H9 (cell line): ENCODE results near the gene FAM219A. TPM values are rescaled to one million over a fixed set of nuclear protein-coding genes. Genes with fewer than 3 reads are reported as not detected.

Source experiments
- DNase-seq: peaks from one replicate; pipeline ENCODE4 v3.0.0-alpha.2; 2017
- H2AFZ ChIP-seq: one replicate; pipeline ENCODE4 v1.6.1; 2013; ENCODE audit warnings: mild to moderate bottlenecking, low read length, control low read depth, moderate library complexity
- H2AK5ac ChIP-seq: 2 replicates; pipeline ENCODE4 v1.6.1; 2013; ENCODE audit warnings: low read length, control low read depth, mixed read lengths; ENCODE audit not compliant: insufficient read length
- H2BK120ac ChIP-seq: one replicate; pipeline ENCODE4 v1.6.1; 2013; ENCODE audit warnings: low read depth, mild to moderate bottlenecking, low read length, control low read depth, inconsistent platforms; ENCODE audit not compliant: poor library complexity, severe bottlenecking
- H2BK12ac ChIP-seq: 2 replicates; pipeline ENCODE4 v1.6.1; 2013; ENCODE audit warnings: low read length, control low read depth, mixed read lengths, low read depth; ENCODE audit not compliant: insufficient read length
- H2BK15ac ChIP-seq: 2 replicates; pipeline ENCODE4 v1.6.1; 2013; ENCODE audit warnings: low read depth, low read length, control low read depth
- H2BK20ac ChIP-seq: one replicate; pipeline ENCODE4 v1.6.1; 2013; ENCODE audit warnings: low read depth, mild to moderate bottlenecking, low read length, control low read depth, inconsistent platforms; ENCODE audit not compliant: poor library complexity, severe bottlenecking
- H2BK5ac ChIP-seq: 2 replicates; pipeline ENCODE4 v1.6.1; 2013; ENCODE audit warnings: low read length, control low read depth, mixed read lengths; ENCODE audit not compliant: insufficient read length
- H3K14ac ChIP-seq: 2 replicates; pipeline ENCODE4 v1.6.1; 2013; ENCODE audit warnings: low read length, control low read depth; ENCODE audit not compliant: insufficient read depth
- H3K18ac ChIP-seq: 2 replicates; pipeline ENCODE4 v1.6.1; 2013; ENCODE audit warnings: low read depth, mild to moderate bottlenecking, mixed read lengths, low read length, control low read depth; ENCODE audit not compliant: insufficient read length
- H3K23ac ChIP-seq: 2 replicates; pipeline ENCODE4 v1.6.1; 2013; ENCODE audit warnings: low read length, control low read depth, mixed read lengths, low read depth; ENCODE audit not compliant: insufficient read length
- H3K23me2 ChIP-seq: 2 replicates; pipeline ENCODE4 v1.6.1; 2013; ENCODE audit warnings: low read depth, mild to moderate bottlenecking, mixed read lengths, low read length, control low read depth; ENCODE audit not compliant: insufficient read length, poor library complexity, severe bottlenecking
- H3K27ac ChIP-seq: 2 replicates; pipeline ENCODE4 v1.5.1; 2013; ENCODE audit warnings: low read length, control low read depth, mixed read lengths, low read depth; ENCODE audit not compliant: insufficient read length
- H3K27me3 ChIP-seq: 2 replicates; pipeline ENCODE4 v1.6.1; 2013; ENCODE audit warnings: low read length, control low read depth, inconsistent platforms; ENCODE audit not compliant: insufficient read depth
- H3K4ac ChIP-seq: 2 replicates; pipeline ENCODE4 v1.6.1; 2013; ENCODE audit warnings: low read depth, mild to moderate bottlenecking, control low read depth, inconsistent platforms, low read length, moderate library complexity
- H3K4me1 ChIP-seq: 2 replicates; pipeline ENCODE4 v1.6.1; 2013; ENCODE audit warnings: low read length, control low read depth, inconsistent platforms; ENCODE audit not compliant: insufficient read depth
- H3K4me2 ChIP-seq: 2 replicates; pipeline ENCODE4 v1.6.1; 2013; ENCODE audit warnings: low read length, control low read depth, mixed read lengths; ENCODE audit not compliant: insufficient read length, insufficient read depth
- H3K56ac ChIP-seq: 2 replicates; pipeline ENCODE4 v1.6.1; 2013; ENCODE audit warnings: low read depth, mild to moderate bottlenecking, mixed read lengths, low read length, control low read depth; ENCODE audit not compliant: insufficient read length
- H3K79me1 ChIP-seq: 2 replicates; pipeline ENCODE4 v1.6.1; 2013; ENCODE audit warnings: low read depth, mild to moderate bottlenecking, moderate library complexity, low read length, control low read depth, inconsistent platforms; ENCODE audit not compliant: insufficient read depth, poor library complexity, severe bottlenecking
- H3K79me2 ChIP-seq: 2 replicates; pipeline ENCODE4 v1.6.1; 2013; ENCODE audit warnings: low read length, control low read depth, inconsistent platforms; ENCODE audit not compliant: insufficient read depth
- H3K9ac ChIP-seq: 2 replicates; pipeline ENCODE4 v1.6.1; 2013; ENCODE audit warnings: low read length, control low read depth, mixed read lengths; ENCODE audit not compliant: insufficient read length; ENCODE audit errors: extremely low read depth
- H3K9me3 ChIP-seq: one replicate; pipeline ENCODE4 v1.6.1; 2013; ENCODE audit warnings: low read depth, low read length, inconsistent platforms; ENCODE audit not compliant: control insufficient read depth
- H3T11ph ChIP-seq: one replicate; pipeline ENCODE4 v1.6.1; 2013; ENCODE audit warnings: mild to moderate bottlenecking, low read length, control low read depth, inconsistent platforms
- H4K20me1 ChIP-seq: one replicate; pipeline ENCODE4 v1.6.1; 2013; ENCODE audit not compliant: control insufficient read depth, insufficient read length, insufficient read depth
- H4K5ac ChIP-seq: 2 replicates; pipeline ENCODE4 v1.6.1; 2013; ENCODE audit warnings: low read depth, mild to moderate bottlenecking, mixed read lengths, low read length, control low read depth; ENCODE audit not compliant: insufficient read length
- H4K8ac ChIP-seq: replicated peaks from 2 replicates; pipeline ENCODE4 v1.6.1; 2013; ENCODE audit warnings: low read length, control low read depth, mixed read lengths, low read depth; ENCODE audit not compliant: insufficient read length
- H4K91ac ChIP-seq: 2 replicates; pipeline ENCODE4 v1.6.1; 2013; ENCODE audit warnings: low read depth, mild to moderate bottlenecking, moderate library complexity, mixed read lengths, low read length, control low read depth; ENCODE audit not compliant: insufficient read length
- H3K27ac Mint-ChIP-seq, 3 experiments: 2 replicates in 2 of 3; 3 replicates in 1 of 3; pipeline ENCODE4 v1.8.0; 2020 to 2021; ENCODE audit warnings: mixed read lengths in 3 of 3, mild to moderate bottlenecking in 1 of 3, moderate library complexity in 1 of 3
- H3K27me3 Mint-ChIP-seq: 2 replicates; pipeline ENCODE4 v1.8.0; 2021; ENCODE audit warnings: low read depth, mild to moderate bottlenecking, moderate library complexity, mixed read lengths
- H3K36me3 Mint-ChIP-seq, 3 experiments: 2 replicates in 2 of 3; 3 replicates in 1 of 3; pipeline ENCODE4 v1.8.0; 2020 to 2021; ENCODE audit warnings: low read depth in 3 of 3, mixed read lengths in 3 of 3; ENCODE audit not compliant: insufficient read depth in 1 of 3
- H3K4me1 Mint-ChIP-seq, 2 experiments: 2 replicates each; pipeline ENCODE4 v1.8.0; 2020; ENCODE audit warnings: mixed read lengths in 2 of 2
- H3K4me3 Mint-ChIP-seq, 2 experiments: 2 replicates in 1 of 2; 3 replicates in 1 of 2; pipeline ENCODE4 v1.8.0; 2020 to 2021; ENCODE audit warnings: mild to moderate bottlenecking in 2 of 2, mixed read lengths in 2 of 2, moderate library complexity in 1 of 2
- H3K9me3 Mint-ChIP-seq, 2 experiments: 2 replicates in 1 of 2; 3 replicates in 1 of 2; pipeline ENCODE4 v1.8.0; 2020; ENCODE audit warnings: mild to moderate bottlenecking in 2 of 2, mixed read lengths in 2 of 2, moderate library complexity in 1 of 2
- CTCF ChIP-seq: fragments of 200-600 bp; sonication (generic); conservative IDR thresholded peaks from 3 replicates; pipeline ENCODE4 v1.8.0; 2021; ENCODE audit warnings: antibody characterized with exemption, mild to moderate bottlenecking
- WGBS: extraction: QIAGEN DNeasy Blood & Tissue Kit; methylation state at CpG from one replicate; pipeline ENCODE4 v1.1.7; 2013; ENCODE audit warnings: missing lambda C conversion rate, low lambda C conversion rate, mixed read lengths; ENCODE audit not compliant: insufficient read length; ENCODE audit errors: extremely low coverage; 5-methylcytosine and 5-hydroxymethylcytosine counted together
- total RNA-seq: library from RNA; stranded (reverse); gene quantifications from 2 replicates; pipeline ENCODE4 v1.2.1, GENCODE V29; 2021

FAM219A gene
- total RNA-seq, 1 experiment from 2014 or later = 16.7 TPM

DNA sequence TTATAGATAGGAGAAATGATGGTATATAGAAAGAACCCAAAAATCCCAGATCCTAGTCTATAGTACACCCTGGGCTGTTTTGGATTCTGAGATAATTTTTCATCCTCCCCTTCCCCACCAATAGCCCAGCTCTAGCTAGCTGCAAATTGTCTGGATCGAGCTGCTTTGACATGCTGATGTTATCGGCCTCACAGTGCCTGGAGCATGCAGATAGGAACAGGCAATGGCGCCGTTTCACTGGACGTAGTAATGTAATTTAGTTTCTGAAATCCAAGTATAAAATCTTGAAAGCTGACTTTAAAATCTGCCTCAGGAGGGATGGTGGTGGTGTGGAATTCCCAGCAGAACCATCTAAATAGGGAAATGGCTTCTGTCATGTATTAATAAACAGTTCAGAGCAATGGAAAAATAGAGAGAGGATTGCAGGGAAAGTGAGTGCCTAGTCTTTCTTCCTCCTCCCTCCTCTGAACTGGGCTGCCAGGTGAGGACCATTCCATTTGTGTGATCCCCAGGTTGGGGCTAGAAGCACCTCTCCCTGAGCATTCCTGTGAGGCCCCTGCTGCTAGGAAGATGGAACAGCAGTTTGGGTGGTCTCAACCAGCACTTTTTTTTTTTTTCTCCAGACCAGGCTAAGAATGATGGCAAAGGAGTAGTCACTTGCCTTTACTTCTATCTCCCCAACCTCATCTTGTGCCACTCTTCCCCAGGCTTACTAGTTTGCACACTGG, 31.9 kb downstream of the FAM219A start:
- Histone ChIP-seq H2AK5ac (no peak overlapping the region), H4K20me1 (no peaks in the 10 kb centered on the region), H2BK12ac (no peak overlapping the region), H3K79me1 (no peaks in the 10 kb centered on the region), H3K27me3 (no peaks in the 10 kb centered on the region), H3K9me3 (no peaks in the 10 kb centered on the region), H4K5ac (no peak overlapping the region), H3K18ac (no peak overlapping the region), H3K23ac (no peak overlapping the region), H3K79me2 (no peaks in the 10 kb centered on the region), H3T11ph (no peak overlapping the region), H2BK120ac (no peak overlapping the region), H3K4me1 (no peaks in the 10 kb centered on the region), H2BK5ac (no peak overlapping the region), H3K27ac (no peak overlapping the region), H3K9ac (no peak overlapping the region), H3K4me2 (no peak overlapping the region), H4K8ac (no peak overlapping the region), H3K14ac (no peak overlapping the region), H2AFZ (no peak overlapping the region), H3K4ac (no peak overlapping the region), H3K23me2 (no peaks in the 10 kb centered on the region), H2BK20ac (no peak overlapping the region), H2BK15ac (no peak overlapping the region), H3K56ac (no peak overlapping the region), H4K91ac (no peak overlapping the region)
- Mint-ChIP-seq H3K27ac (no peak overlapping the region; a peak in 1 of 7 replicates), H3K27me3 (peaks cover 3% of the 10 kb centered on the region; the same call in 1 of the 2 replicates), H3K4me3 (no peak overlapping the region), H3K36me3 (no peaks in the 10 kb centered on the region), H3K4me1 (peaks cover 19 to 20% of the 10 kb centered on the region in 2 experiments), H3K9me3 (no peaks in the 10 kb centered on the region)
- WGBS = no CpG with 5 or more reads among the region's 5 CpGs
- TF ChIP-seq CTCF = peak; percentile 31; the same call in 1 of the 3 replicates
- peak; percentile 39 for DNase-seq
